ENCODE data around the gene ADARB2.

Gene ADARB2

DNA sequence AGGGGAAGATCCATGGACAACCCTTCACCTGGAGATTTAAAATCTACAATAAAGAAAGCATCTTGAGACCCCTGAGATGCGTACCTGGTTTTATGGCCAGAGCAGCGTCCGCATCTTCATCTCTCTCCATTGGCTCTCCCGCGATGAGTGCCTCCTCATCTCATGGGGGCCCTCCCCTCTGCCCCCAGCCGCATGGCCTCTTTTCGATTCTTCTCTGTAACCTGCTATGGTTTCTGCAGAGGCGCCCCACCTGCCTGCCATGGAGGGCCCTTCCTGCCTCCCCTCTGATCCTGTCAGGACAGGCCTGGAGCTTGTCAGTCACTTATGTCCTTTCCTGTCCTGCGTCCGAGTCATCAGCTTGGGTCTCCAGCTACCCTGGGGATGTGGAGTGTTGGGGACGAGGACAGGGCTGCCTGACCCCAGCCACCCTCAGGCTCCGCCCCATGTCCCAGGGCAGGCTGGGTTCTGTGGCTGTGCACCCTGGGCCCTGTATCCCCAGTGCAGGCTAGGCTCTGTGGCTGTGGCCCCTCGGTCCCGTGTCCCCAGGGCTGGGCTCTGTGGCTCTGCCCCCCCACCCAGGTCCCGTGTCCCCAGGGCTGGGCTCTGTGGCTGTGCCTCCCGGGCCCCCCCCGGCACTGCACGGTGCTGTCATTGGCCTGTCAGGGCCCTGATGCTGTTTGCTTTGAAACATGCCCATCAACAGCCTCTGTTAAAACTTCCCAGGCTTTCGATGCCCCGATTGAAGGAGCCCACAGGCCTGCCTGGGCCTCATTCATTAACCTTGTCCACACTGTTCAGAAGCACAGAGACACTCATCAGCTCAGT lies 581.3 kb downstream of the ADARB2 start:
- DNase-seq = no peak

DNA sequence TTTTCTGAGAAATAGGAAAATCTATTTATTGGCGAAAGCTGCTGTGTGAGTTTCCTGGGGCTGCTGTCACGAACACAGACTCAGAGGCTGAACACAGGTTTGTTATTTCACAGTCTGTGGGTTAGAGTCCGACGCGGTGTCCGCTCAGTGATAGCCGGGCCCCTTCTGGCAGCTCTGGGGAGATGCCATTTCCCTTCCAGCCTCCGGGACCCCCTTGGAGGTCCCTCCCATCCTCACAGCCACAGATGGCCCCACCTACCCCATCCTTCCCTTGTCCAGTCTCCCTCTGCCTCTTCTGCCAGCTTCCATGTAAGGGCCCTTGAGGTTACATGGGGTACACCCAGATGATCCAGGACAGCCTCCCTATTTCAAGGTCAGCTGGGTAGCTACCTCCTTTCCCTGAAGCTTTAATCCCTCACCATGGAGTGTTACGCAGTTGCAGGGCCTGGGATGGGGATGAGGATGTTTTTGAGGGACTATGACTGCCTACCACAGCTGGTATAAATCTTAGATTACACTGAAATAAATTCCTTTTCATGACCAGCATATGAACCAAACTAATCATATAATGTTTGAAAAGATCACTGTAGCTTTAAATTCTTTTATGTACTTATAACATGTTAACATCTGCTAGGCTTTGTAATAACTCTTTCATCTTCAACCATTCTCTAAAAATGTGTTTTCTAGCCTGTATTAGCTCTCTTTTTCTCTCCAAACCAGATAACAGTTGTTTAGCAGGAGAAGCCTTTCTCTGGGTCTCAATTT lies 582.6 kb downstream of the ADARB2 start:
- DNase-seq = no peak

DNA sequence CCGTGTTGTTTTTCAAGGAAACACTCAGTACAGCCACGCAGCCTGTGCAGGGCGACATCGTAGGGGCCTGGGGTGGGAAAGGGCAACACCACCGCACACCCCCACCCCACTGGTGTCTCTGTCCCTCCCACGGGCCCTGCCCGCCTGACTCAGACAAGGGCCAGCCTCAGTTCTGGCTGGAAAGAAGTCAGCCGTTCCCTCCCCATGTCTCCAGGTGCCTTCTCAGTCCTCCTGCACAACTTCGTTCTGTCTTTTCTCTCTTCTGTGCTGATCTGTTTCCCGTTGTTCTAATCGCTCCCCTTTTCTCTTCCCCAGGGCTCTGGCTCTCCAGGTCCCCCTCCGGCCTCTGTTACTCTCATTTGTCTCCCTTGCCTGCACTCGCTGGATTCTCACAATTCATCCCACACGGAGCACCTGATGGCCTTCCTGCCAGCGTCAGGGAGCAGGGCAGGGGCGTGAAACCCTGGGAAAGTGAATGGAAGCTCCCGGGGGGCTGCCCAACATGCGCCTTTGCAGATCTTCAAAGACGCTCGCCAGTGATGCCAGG lies 583.4 kb downstream of the ADARB2 start:
- no peak for DNase-seq

DNA sequence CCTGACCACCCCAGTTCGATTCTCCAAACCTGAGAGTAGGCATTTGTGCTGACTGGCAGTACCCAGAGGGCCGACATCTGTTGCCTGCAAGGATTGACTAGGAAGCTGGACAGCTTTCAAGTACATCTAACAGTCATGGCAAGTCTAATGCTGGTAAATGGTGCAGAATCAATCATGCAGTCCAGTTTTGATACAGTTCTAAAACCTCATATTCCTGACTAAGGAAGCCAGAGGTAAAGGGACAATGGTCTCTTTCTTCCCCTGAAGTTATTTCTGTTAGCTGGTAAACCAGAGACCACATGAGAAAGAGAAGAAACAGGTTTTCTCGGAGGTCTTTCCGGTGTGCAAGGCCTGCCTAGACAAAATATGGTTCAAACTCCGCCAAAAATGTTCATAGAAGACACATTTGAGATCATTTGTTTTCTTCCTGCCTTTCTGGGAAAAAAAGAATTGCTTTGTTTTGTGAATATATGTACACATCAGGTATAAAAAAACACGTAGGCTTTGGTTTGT lies 584.0 kb downstream of the ADARB2 start:
- no peak for DNase-seq

- DNase-seq = no peak
These were observed 584.7 kb downstream of the ADARB2 start for GRCh38 chr10:1152386-1153250.

- no peak for DNase-seq
These were observed 586.0 kb downstream of the ADARB2 start for GRCh38 chr10:1151076-1152033.

DNA sequence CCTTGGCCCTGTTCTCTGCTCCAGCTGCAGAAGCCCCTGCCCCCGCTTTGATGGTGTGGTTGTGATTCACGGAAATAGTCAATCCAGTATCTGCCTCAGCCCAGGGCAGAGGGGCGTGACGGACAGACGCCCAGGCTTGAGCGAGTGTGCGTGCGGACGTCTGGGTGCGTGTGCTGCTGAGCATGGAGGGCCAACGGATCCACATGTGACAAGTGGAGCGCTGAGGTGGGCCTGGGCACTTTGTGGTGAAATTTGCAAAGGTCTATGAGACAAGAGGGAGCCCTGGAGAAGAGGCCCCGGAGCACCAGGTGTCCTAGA lies 586.7 kb downstream of the ADARB2 start:
- DNase-seq = no peak

DNA sequence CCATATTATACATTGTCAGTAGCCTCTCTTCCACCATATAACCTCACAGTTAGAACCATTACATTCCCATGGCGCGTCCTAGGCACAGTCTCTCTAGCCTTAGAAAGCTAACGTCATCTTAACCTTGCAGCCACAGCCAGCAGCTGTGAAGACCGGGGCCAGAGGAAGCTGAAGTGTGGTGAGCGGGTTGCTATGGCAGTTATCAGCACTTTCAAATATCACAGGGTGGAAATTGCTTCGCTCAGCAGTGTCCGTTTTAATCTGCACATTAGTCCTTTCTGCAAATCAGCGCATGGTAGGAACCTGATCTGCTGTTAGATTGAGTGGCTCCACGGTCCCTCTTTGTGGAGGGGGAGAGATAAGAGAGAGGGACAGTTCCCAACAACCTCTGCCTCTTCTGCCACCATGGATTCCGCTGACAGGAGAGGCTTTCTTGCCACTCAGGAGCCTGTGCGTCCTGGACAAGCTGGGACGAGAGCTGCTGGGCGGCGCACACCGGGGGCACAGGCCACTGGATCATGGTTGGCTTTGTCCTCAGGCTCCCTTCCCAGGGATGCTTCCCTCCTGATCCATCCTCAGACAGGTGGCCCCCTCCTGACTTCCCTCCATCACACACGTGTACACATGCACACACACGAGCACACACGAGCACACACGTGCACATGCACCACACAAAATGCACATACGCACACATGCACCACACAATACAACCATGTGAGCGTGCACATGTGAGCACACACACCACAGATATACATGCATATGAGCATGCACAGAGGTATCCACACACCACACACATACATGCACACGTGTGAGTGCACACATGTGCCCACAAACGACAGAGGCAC lies 587.3 kb downstream of the ADARB2 start:
- DNase-seq = no peak

DNA sequence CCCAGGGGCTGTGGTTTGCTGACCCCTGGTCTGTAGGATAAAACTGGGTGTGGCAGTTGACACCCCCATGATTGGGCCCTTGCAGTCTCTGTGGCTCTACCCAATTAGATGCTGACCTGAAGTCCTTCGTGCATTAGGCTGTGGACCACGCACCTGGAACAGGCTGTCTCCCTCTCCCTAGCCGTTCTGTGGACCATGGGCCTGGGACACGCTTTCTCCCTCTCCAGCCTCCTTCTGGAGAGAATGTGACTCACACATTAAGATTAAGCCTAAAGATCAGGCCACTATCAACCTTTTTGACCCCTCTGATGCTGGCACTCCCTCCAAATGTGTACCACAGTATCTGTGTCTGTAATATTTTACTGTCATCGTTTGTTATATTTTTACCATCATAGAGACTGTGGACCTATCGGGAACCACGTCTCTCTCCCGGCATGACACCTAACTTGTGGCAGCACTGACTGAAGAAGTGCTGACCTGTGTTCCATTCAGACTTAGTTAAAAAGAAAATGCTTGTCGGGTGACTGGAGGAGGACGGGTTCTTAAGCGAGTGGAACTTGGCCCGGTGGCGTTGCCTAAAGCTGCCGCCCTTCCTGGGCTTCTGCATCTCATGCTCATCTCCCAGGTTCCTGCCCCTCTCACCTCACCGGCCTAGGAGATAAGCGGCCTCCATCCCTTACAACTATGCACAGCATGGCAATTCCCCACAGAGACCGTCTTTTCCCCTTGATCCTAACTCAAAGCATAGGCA lies 588.3 kb downstream of the ADARB2 start:
- no peak for DNase-seq

- no peak for DNase-seq
These were observed 589.5 kb downstream of the ADARB2 start for GRCh38 chr10:1147810-1148209.

DNA sequence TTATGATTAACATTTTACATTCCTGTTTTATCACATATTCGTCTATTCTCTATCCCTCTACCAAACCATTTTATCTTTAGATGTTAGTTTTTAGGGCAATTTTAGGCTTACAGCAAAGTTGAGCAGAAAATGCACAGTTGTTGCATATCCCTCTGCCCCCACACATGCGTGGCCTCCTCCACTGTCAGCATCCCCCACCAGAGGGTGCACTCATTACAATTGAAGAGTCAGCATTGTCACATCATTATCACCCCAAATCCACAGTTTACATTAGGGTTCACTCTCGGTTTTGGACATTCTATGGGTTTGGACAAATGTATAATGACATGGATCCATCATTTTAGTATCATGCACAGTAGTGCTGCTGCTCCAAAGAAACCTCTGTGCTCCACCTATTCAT lies 594.7 kb downstream of the ADARB2 start:
- no peak for DNase-seq

GRCh38 chr10:1141701-1142100 lies 595.6 kb downstream of the ADARB2 start:
- DNase-seq = no peak

GRCh38 chr10:1141261-1141660 lies 596.1 kb downstream of the ADARB2 start:
- DNase-seq = no peak

DNA sequence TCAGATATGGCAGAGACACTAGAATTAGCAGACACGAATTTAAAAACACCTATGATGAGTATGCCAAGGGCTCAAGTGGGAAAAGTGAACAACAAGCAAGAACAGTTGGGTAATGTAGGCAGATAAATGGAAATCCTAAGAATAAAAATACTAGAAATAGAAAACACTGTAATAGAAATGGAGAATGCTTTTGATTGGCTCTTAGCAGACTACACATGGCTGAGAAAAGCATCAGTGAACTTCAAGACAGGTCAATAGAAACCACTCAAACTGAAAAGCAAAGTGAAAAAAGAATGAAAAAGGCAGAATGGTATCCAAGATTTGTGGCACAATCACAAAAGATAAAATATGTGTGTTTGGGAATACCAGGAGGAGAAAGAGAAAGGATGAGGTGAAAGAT lies 598.8 kb downstream of the ADARB2 start:
- DNase-seq = no peak

GRCh38 chr10:1137499-1138163 lies 599.7 kb downstream of the ADARB2 start:
- no peak for DNase-seq

DNA sequence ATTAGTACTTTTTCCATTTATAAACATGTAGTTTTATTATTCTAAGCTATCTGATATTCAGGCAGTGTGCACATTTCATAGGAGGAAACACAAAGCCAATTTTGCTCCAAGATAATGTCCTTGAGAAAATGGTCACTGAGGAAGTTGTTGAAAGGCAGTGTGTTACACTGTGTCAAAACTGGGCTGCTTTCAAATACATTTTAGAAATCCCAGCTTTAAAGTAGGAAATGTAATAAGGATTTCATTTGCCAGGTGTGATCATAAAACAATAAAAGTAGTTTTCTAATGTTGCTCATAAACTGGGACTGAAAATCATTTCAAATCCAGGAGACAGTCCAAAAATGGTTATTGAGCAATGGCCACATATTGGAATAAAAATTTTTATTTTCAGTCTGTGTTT lies 601.1 kb downstream of the ADARB2 start:
- no peak for DNase-seq

GRCh38 chr10:1134156-1134555 lies 603.2 kb downstream of the ADARB2 start:
- no peak for DNase-seq

GRCh38 chr10:1133495-1134045 lies 603.8 kb downstream of the ADARB2 start:
- no peak for DNase-seq

GRCh38 chr10:1132584-1132983 lies 604.7 kb downstream of the ADARB2 start:
- DNase-seq = no peak

All from NCI-H2081 treated with DMSO at 0.1 percent for 48 hours (cell line).